Astrocyte of the hippocampus (primary cell): ENCODE measurements around the gene ZNF550.

Experiments
- DNase-seq: peaks from one replicate; pipeline ENCODE4 v3.0.0; 2011; ENCODE audit warnings: low read depth, low spot score

ZNF550 gene

GRCh38 chr19:57559404-57560025 is at the start of gene ZNF550:
Gene ZNF550 (minus strand): TSS chr19:57559863. CDS start chr19:57559682, 181 bp downstream.
- peak; percentile 96 for DNase-seq

DNA sequence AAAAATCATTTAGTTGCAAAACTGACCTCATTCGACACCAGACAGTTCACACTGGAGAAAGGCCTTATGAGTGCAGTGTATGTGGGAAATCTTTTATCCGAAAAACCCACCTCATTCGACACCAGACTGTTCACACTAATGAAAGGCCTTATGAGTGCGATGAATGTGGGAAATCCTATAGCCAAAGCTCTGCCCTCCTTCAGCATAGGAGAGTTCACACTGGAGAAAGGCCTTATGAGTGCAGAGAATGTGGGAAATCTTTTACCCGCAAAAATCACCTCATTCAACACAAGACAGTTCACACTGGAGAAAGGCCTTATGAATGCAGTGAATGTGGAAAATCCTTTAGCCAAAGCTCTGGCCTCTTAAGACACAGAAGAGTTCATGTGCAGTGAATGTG is 47.3 kb upstream of the ZNF550 start:
- DNase-seq, result no peak

- DNase-seq, result peak; percentile 96
Observed at GRCh38 chr19:57599761-57600383, 40.2 kb upstream of the ZNF550 start, which contains the start of gene ZNF530. Gene ZNF530 (plus strand): TSS chr19:57599885. CDS start chr19:57604346, 4,461 bp downstream.

DNA sequence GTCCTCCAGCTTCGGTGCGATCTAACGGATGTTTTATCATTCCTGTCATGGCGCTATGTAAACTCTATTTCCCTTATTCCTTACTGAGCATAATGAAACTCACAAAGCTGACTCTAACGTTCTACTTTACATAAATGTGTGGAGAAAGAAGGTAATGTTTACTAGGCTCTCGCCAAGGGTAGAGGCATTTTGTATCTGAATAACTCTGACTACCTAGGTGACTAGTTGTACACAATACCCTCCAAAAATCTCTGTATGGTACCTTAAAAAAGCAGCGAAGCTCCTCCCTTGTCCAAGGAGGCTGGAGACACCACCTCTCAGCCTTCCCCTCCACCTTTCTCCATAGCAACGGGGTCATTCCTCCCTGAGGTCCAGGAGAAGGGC is 39.7 kb upstream of the ZNF550 start:
- no peak for DNase-seq

- DNase-seq, result peak; percentile 73
Observed at GRCh38 chr19:57587529-57587928, 27.9 kb upstream of the ZNF550 start.

- DNase-seq, result peak; percentile 97
Observed at GRCh38 chr19:57583521-57584416, 24.1 kb upstream of the ZNF550 start, which contains the start of gene ZIK1. Gene ZIK1 (plus strand): TSS chr19:57584145. CDS start chr19:57584357, 212 bp downstream.

DNA sequence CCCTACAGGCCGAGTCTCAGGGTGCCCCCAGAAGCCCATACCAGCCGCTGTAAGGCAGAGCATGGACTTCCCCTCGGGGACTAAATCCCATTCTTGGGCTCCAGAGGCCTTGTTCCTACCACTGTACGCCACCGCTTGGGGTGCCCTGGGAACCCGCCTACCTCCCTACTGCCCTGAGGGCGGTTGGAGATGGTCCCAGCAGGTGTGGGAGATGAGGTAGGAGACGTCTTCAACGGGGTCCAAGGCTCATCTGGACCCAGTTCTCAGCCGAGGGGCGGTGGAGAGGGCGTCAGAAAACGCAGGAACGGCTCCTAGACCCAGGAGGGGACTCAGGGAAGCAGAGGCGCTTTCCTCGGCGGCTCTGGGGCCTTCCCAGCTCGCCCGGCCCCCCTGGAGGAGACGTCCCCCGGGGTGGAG is 23.4 kb upstream of the ZNF550 start:
- DNase-seq, result no peak

DNA sequence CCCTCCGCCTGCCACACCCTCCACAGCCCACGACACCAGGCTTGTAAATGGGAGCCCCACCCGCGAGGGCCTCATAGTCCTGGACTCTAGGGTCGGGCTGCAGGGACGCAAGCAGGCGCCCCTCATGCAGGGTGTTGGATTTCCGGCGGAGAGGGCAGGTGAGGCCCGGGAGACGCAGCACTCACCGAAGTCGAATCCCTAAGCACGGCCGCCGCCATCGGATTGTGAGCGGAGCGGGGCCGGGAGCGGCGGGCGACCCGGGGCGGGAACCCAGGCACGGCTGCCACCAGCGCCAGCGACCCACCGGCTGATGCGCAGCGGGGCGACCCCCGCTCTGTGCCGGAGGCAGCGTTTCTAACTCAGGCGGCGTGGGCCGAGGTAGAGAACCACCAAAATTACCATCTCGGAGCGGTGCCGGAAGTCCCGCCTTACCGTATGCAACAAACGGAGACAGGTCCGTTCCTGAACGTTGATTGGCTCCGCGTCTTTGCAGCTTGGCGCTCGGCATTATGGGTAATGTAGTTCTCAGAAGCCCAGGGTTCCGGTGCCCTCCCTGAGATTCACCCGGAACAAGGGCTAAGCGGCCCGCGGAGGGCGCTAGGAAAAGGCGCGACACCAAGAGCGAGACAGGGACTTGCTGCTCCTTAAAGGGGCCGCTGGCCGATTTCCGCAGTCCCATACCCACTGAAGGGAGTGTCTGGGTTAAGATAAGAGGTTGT is 19.0 kb upstream of the ZNF550 start, which contains the start of gene ZNF416:
Gene ZNF416 (minus strand): TSS at position 425 of the 719 bp plus-strand sequence. CDS start 207 bp downstream, at position 218.
- peak; percentile 99 for DNase-seq

- no peak for DNase-seq
Observed at GRCh38 chr19:57576661-57577060, 17.0 kb upstream of the ZNF550 start.

GRCh38 chr19:57572415-57572947 is 12.8 kb upstream of the ZNF550 start:
- no peak for DNase-seq

DNA sequence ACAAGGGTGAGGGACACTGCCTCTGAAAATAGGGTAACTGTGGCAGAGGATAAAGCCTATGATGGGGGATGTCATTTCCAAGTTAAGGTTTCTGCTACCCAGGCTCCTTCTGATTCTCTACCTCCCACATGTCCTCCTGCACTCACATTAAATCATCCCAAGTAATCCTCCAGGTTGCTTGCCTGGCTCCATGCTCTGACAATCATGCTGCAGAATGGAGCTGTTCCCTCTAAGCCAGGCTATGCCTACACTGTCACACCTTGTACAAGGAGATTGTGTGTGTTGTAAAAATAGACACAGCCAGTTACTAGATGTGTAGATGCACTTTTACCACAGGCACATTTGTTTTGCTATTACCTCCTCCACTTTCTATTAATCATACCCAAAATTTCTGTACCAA is 11.0 kb upstream of the ZNF550 start:
- DNase-seq, result no peak

GRCh38 chr19:57566396-57567265 is 7.0 kb upstream of the ZNF550 start:
- DNase-seq, result peak; percentile 43

- DNase-seq, result no peak
Observed at GRCh38 chr19:57563547-57563946, 3.9 kb upstream of the ZNF550 start.

DNA sequence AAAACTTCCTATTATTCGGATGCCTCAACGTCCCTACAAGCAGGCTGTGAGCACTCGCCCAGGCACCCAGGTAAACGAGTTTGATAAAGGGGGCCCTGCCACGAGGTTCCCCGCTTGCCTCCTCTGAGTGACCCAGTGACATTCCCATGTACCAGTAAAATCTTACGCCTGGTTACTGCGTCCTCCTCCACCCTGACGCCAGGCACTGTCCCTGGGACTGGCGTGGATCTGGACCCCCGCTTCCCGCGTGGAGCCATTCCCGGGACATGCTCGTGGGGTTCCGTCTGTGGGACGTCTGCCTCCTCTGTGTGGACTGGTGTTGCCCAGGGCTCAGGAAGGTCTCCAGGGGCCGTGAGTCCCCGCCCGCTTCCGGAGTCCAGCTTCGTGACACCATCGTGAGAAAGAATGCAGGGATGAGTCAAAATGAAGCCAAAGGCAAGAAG is 407 bp upstream of the ZNF550 start:
- DNase-seq, result peak; percentile 39

DNA sequence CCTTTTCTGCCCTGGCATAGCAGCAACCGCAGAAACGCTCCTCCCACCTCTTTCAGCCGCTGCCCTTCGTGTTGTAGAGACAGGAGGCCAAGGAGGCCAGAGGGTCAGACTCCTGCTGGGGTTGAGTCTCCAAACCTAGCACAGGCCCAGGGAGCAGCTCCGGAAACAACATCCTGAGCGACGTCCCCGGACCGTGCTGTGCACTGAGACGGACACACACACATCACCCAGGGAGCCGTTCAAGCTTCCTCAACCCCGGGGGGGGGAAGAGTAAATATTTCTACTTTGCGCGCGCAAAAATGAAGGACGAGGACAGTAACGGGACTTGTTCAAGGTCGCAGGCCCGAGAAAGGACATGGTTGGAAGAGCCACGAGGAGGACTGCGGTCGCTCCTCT is 657 bp downstream of the ZNF550 start:
- DNase-seq, result peak; percentile 47

DNA sequence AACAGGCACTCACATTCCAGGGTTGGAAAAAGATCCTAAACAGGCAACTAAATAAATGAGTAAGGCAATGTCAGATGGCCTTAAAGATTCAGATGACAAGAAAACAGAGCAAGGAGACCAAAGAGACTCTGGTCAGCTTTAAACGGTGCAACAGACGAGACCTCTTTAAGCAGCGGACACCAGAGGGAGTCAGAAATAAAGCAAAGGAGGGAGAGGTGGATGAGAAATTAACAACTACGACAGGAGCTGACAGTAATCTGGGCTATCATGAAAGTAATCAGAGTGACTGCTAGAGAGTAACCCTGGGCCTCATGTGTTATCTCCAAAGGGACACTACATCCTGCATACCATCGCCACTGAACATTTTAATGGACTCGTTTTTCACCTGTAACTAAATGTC is 1.1 kb downstream of the ZNF550 start:
- peak; percentile 34 for DNase-seq

DNA sequence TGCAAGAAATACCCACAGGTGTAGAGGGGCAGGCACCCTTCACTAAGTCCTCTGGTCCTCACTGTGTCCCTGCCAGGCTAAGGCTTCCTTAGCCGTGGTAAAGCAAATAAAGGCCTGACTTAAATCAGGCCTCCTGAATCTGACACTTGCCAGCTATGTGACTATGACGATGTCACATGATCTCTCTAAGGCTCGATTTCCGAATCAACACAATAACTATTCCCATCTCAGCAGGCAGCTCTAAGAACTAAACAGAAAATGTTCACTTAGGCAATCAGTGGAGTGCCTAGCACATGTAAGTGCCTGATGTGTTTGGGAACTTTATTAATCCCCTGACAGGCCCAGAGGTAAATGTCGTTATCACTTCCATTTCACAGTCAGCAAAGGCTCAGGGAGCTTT is 2.0 kb downstream of the ZNF550 start:
- no peak for DNase-seq

DNA sequence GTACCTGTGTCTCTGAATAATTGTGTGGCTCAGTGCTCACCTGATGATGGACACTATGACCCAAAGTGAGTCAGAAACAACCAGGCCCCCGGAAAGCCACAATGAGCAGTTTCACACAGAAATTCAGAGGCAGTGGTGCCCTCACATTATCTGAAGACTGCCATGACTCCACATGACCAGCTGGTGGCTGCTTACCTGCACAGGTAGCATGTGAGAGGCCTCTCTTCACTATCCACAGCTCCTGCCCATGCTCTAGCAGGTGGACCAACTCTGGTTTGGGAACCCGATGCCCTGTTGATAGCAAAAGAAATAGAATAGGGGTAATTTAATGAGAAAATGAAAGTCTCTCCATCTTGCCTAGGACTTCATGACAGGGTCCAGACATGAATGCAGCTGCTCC is 7.2 kb downstream of the ZNF550 start:
- DNase-seq, result no peak

DNA sequence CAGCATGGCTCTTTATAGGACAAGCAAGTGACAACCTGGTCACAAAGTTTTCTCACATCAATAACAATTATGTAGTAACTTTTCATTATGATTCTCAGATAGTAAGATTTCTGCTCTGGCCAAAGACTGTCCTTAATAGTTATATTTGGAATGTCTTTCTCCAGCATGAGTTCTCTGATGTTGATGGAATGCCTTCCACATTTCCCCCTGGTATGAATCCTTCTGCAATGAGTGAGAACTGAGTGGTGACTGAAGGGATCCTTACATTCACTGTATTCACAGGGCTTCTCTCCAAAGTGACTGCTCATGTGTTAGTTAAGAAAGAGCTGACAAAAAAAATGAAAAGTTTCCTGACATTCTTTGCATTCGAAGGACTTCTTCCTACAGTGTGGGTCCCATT is 13.2 kb downstream of the ZNF550 start:
- no peak for DNase-seq

DNA sequence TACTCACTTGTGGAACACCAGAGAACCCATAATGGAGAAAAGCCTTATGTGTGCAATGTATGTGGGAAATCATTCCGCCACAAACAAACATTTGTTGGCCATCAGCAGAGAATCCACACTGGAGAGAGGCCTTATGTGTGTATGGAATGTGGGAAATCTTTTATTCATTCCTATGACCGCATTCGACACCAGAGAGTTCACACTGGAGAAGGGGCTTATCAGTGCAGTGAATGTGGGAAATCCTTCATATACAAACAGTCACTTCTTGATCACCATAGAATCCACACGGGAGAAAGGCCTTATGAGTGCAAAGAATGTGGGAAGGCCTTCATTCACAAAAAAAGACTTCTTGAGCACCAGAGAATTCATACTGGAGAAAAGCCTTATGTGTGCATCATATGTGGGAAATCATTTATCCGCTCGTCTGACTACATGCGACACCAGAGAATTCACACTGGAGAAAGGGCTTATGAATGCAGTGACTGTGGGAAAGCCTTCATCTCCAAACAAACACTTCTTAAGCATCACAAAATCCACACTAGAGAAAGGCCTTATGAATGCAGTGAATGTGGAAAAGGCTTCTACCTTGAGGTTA is 21.6 kb downstream of the ZNF550 start:
- no peak for DNase-seq
